ENCODE measurements around the gene PIPOX. TPM values are rescaled to one million over a fixed set of nuclear protein-coding genes. Genes with fewer than 3 reads are reported as not detected.
A peak's percentile ranks its signal among the peaks of the same experiment; 100 is the strongest.

Gene PIPOX
- total and polyA plus RNA-seq, 2 of the 8 experiments (the other 6 are each of a cell fraction or from before 2014, with no cell fraction given) = 57.2 to 99.6 TPM

- Histone ChIP-seq H4K8ac (ENCODE audit: extremely low read depth, insufficient read depth, low read length) (no peak overlapping the region; the same call in 1 of the 2 replicates), H3K4me2 (ENCODE audit: insufficient read depth in 1 of 2, low read depth in 2 of 2, low read length in 2 of 2) (peak overlapping the region; percentile 53 to 72), H3K4me1 (replicated peaks in 1 of 4; ENCODE audit: control insufficient read depth in 3 of 4, insufficient read depth in 4 of 4, low read length in 3 of 4) (peaks cover 9 to 33% (median 21%) of the 10 kb centered on the region in 4 experiments), H4K20me1 (replicated peaks in 1 of 2; ENCODE audit: control insufficient read depth in 1 of 2, insufficient read depth in 2 of 2, low read length in 2 of 2) (no peaks in the 10 kb centered on the region), H2BK20ac (ENCODE audit: low read length) (peak overlapping the region; percentile 100), H3K18ac (ENCODE audit: extremely low read depth, low read length) (peak overlapping the region; percentile 98), H2AFZ (ENCODE audit: low read length) (no peak overlapping the region), H3K9me3 (ENCODE audit: insufficient read depth in 2 of 2, low read depth in 1 of 2, low read length in 1 of 2) (peaks cover 5 to 6% of the 10 kb centered on the region in 2 experiments; a peak in 3 of 4 replicates), H3K4ac (replicated peaks; ENCODE audit: insufficient read length, low read depth, low read length) (peak overlapping the region; percentile 54), H3K36me3 (ENCODE audit: control insufficient read depth in 2 of 4, insufficient read depth in 4 of 4, low read length in 3 of 4) (peaks cover 0 to 4% (median 0%) of the 10 kb centered on the region in 4 experiments; a peak in 1 of 8 replicates), H4K91ac (replicated peaks; ENCODE audit: insufficient read length, low read length) (peak overlapping the region; percentile 97), H4K5ac (ENCODE audit: insufficient read length, low read depth, low read length) (peak overlapping the region; percentile 47), H2BK12ac (ENCODE audit: low read depth, low read length) (peak overlapping the region; percentile 97), H2AK5ac (ENCODE audit: low read depth, low read length) (peak overlapping the region; percentile 97), H3K27ac (ENCODE audit: low read depth, low read length) (peak overlapping the region; percentile 72; the same call in 1 of the 2 replicates), H3K14ac (ENCODE audit: insufficient read length) (no peak overlapping the region), H2BK5ac (ENCODE audit: low read depth, low read length) (peak overlapping the region; percentile 98), H3K27me3 (replicated peaks in 1 of 4; ENCODE audit: control insufficient read depth in 3 of 4, extremely low read depth in 1 of 4, insufficient read depth in 3 of 4, low read length in 3 of 4) (no peaks in the 10 kb centered on the region), H3K23me2 (ENCODE audit: low read depth, low read length) (peaks cover 4% of the 10 kb centered on the region; the same call in 1 of the 2 replicates), H3K4me3 (ENCODE audit: extremely low read depth in 1 of 4, insufficient read depth in 2 of 4, low read depth in 3 of 4, low read length in 4 of 4) (peak overlapping the region in 3 of 4 experiments; percentile 21 to 47 (median 32); a peak in 4 of 8 replicates), H3K56ac (replicated peaks; ENCODE audit: insufficient read length, low read depth, low read length) (peak overlapping the region; percentile 7), H3K79me1 (ENCODE audit: low read depth, low read length) (no peaks in the 10 kb centered on the region), H2BK120ac (replicated peaks; ENCODE audit: low read depth, low read length) (peak overlapping the region; percentile 39), H3K9ac (replicated peaks in 1 of 4; ENCODE audit: extremely low read depth in 1 of 4, low read depth in 3 of 4, low read length in 3 of 4) (no peak overlapping the region; a peak in 1 of 7 replicates), H3K23ac (ENCODE audit: insufficient read length) (no peak overlapping the region), H2BK15ac (ENCODE audit: low read length) (peak overlapping the region; percentile 93), H3K79me2 (ENCODE audit: control insufficient read depth in 1 of 2, insufficient read depth in 2 of 2, low read length in 2 of 2) (no peaks in the 10 kb centered on the region)
- ChIA-PET POLR2A (ENCODE audit: partially characterized antibody) (interaction anchor here (0.5 to 3.8 kb wide), 35 partner anchors 8 to 222 kb away, joined by 3 to 47 read pairs (median 4); partner anchors contain the start of gene PIPOX), CTCF (ENCODE audit: partially characterized antibody) (interaction anchor here (0.7 to 6.6 kb wide), 10 partner anchors 13 to 505 kb away, joined by 3 to 41 read pairs (median 4); no protein-coding TSS in a partner anchor)
- peak; percentile 81 for FAIRE-seq
- 11% methylated on average over 11 of the region's 11 CpGs; no CpG with 5 or more reads in 1 of the 2 experiments for WGBS, 2 experiments (ENCODE audit: extremely low coverage in 1 of 2, insufficient coverage in 1 of 2, insufficient read length in 1 of 2, insufficient replicate concordance in 2 of 2, low coverage in 1 of 2, low lambda C conversion rate in 2 of 2, missing lambda C conversion rate in 1 of 2)
- no peak for DNase-seq (ENCODE audit: low read depth in 1 of 2, low spot score in 2 of 2)
- TF ChIP-seq SRF (IDR thresholded peaks at IDR 0.05; ENCODE audit: low read depth, low read length) (no peak), GTF2F1 (IDR thresholded peaks at IDR 0.05; ENCODE audit: borderline replicate concordance, low read depth, low read length) (no peak), RBBP5 (IDR thresholded peaks at IDR 0.05; ENCODE audit: borderline replicate concordance, low read depth, low read length) (no peak), BACH1 (IDR thresholded peaks at IDR 0.05; ENCODE audit: low read length) (peak; percentile 63; the same call in 1 of the 2 replicates), CBX8 (IDR thresholded peaks at IDR 0.05; ENCODE audit: borderline replicate concordance, low read depth, low read length) (no peak), HDAC6 (IDR thresholded peaks at IDR 0.05; ENCODE audit: low read depth, low read length) (no peak), ATF2 (IDR thresholded peaks at IDR 0.05; ENCODE audit: low read length) (0 out of 2 replicates have a peak, but pooled peaks have one; percentile 41)
- TF ChIP-seq, protein P1, sequence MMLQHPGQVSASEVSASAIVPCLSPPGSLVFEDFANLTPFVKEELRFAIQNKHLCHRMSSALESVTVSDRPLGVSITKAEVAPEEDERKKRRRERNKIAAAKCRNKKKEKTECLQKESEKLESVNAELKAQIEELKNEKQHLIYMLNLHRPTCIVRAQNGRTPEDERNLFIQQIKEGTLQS (IDR thresholded peaks at IDR 0.05; ENCODE audit: insufficient read depth, low read depth, low read length) = no peak
Measured at GRCh38 chr17:29032013-29032856, 10.7 kb upstream of the PIPOX start.
